Cardiac muscle cell (in vitro differentiated cells and primary cell): ENCODE data around the gene MYL4. TPM values are rescaled to one million over a fixed set of nuclear protein-coding genes. Genes with fewer than 3 reads are reported as not detected.
A peak's percentile ranks its signal among the peaks of the same experiment; 100 is the strongest.

Experiments
- DNase-seq, 2 donors: peaks; one replicate each; pipeline versions ENCODE4 v3.0.0 to v3.0.0-alpha.2; 2010 to 2017; ENCODE audit warnings: low read depth in 1 of 2, low spot score in 1 of 2
- H3K27ac ChIP-seq: fragments of 200-600 bp; sonication (generic); 2 replicates; pipeline ENCODE4 v1.5.1; 2016
- H3K27me3 ChIP-seq: fragments of 200-600 bp; sonication (generic); 2 replicates; pipeline ENCODE4 v1.6.0; 2016; ENCODE audit warnings: control low read depth
- H3K36me3 ChIP-seq: fragments of 200-600 bp; sonication (generic); 2 replicates; pipeline ENCODE4 v1.5.1; 2016; ENCODE audit warnings: control low read depth
- H3K4me1 ChIP-seq: fragments of 200-600 bp; sonication (generic); 2 replicates; pipeline ENCODE4 v1.8.1; 2017; ENCODE audit warnings: low read depth, mild to moderate bottlenecking, mixed run types
- H3K4me3 ChIP-seq: fragments of 200-600 bp; sonication (generic); 2 replicates; pipeline ENCODE4 v1.5.1; 2016; ENCODE audit warnings: mild to moderate bottlenecking
- H3K9me3 ChIP-seq: fragments of 200-600 bp; sonication (generic); 2 replicates; pipeline ENCODE4 v1.5.1; 2017; ENCODE audit warnings: low read depth, mild to moderate bottlenecking, control low read depth
- polyA plus RNA-seq: library from polyadenylated mRNA; unstranded; fragments of >200 nt; fragmentation: Nextera tagmentation; extraction: Ambion mirVana; gene quantifications from 2 replicates; pipeline ENCODE4 v1.2.1, GENCODE V29; 2016
- total RNA-seq: library from RNA; depleted of rRNA; stranded (reverse); fragments of >200 nt; gene quantifications from 2 replicates; pipeline ENCODE4 v1.2.3, GENCODE V29; 2016
- TF ChIP-seq, protein P1 (sequence below): IDR thresholded peaks from 2 replicates; pipeline ENCODE4 v1.5.1; 2012; ENCODE audit warnings: low read depth, mild to moderate bottlenecking, low read length

MYL4 gene
- total and polyA plus RNA-seq, 2 experiments from 2014 or later: 2,925 to 5,148 TPM

GRCh38 chr17:47239967-47240651, 31.0 kb downstream of the MYL4 start:
- Histone ChIP-seq H3K27me3 (no peaks in the 10 kb centered on the region), H3K4me3 (no peak overlapping the region), H3K36me3 (peaks cover 31% of the 10 kb centered on the region), H3K27ac (peak overlapping the region; percentile 75), H3K9me3 (no peaks in the 10 kb centered on the region), H3K4me1 (peaks cover 14% of the 10 kb centered on the region)
- peak; percentile 70 to 98 for DNase-seq
- TF ChIP-seq, protein P1, sequence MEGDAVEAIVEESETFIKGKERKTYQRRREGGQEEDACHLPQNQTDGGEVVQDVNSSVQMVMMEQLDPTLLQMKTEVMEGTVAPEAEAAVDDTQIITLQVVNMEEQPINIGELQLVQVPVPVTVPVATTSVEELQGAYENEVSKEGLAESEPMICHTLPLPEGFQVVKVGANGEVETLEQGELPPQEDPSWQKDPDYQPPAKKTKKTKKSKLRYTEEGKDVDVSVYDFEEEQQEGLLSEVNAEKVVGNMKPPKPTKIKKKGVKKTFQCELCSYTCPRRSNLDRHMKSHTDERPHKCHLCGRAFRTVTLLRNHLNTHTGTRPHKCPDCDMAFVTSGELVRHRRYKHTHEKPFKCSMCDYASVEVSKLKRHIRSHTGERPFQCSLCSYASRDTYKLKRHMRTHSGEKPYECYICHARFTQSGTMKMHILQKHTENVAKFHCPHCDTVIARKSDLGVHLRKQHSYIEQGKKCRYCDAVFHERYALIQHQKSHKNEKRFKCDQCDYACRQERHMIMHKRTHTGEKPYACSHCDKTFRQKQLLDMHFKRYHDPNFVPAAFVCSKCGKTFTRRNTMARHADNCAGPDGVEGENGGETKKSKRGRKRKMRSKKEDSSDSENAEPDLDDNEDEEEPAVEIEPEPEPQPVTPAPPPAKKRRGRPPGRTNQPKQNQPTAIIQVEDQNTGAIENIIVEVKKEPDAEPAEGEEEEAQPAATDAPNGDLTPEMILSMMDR: no peak

DNA sequence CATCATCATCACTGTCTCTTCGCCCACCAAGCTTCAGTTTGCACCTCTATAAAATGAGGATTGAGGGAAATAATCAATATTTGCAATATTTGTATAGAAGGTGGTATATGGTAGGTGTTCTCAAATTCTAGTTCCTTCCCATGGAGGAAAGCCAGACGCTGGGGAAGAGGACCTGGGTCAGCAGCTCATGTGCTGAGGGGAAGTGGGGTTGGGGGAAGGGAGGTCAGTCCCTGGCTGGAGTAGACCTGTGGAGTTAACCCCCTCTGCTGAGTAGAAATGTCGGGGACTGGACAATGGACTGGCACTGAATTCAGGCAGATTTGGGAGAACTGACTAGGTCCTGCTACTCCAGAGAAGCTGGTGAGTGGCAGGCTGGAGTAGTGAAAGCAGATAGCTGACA, 31.7 kb downstream of the MYL4 start:
- H3K9me3 ChIP-seq: no peaks in the 10 kb centered on the region
- peaks cover 28% of the 10 kb centered on the region for H3K36me3 ChIP-seq
- TF ChIP-seq, protein P1: no peak
- H3K4me1 ChIP-seq: peaks cover 14% of the 10 kb centered on the region
- no peak overlapping the region for H3K4me3 ChIP-seq
- H3K27me3 ChIP-seq: no peaks in the 10 kb centered on the region
- no peak for DNase-seq
- peak overlapping the region; percentile 75 for H3K27ac ChIP-seq

DNA sequence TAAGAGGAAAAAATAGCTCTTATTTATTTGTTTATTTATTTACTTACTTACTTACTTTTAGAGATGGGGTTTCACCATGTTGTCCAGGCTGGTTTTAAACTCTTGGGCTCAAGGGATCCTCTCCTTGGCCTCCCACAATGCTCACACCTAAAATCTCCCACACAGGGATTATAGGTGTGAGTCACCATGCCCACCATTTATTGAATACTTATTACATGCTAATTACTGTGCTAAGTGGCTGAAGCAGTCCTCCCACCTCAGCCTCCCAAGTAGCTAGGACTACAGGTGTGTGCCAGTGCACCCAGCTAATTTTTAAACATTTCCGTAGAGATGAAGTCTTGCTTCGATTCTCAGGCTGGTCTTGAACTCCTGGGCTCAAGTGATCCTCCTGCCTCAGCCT, 33.5 kb downstream of the MYL4 start:
- no peak overlapping the region for H3K4me3 ChIP-seq
- H3K36me3 ChIP-seq: peaks cover 30% of the 10 kb centered on the region
- TF ChIP-seq, protein P1: no peak
- no peaks in the 10 kb centered on the region for H3K27me3 ChIP-seq
- H3K4me1 ChIP-seq: peaks cover 14% of the 10 kb centered on the region
- DNase-seq: no peak
- H3K9me3 ChIP-seq: no peaks in the 10 kb centered on the region
- H3K27ac ChIP-seq: no peak overlapping the region

GRCh38 chr17:47243737-47244598, 34.8 kb downstream of the MYL4 start:
- Histone ChIP-seq H3K27ac (no peak overlapping the region), H3K4me3 (no peak overlapping the region), H3K36me3 (peaks cover 30% of the 10 kb centered on the region), H3K27me3 (no peaks in the 10 kb centered on the region), H3K9me3 (no peaks in the 10 kb centered on the region), H3K4me1 (peaks cover 14% of the 10 kb centered on the region)
- DNase-seq: no peak
- TF ChIP-seq, protein P1: no peak

- TF ChIP-seq, protein P1: no peak
Observed at GRCh38 chr17:47244697-47245096, 35.5 kb downstream of the MYL4 start.

More at GRCh38 chr17:47244697-47245096, 35.5 kb downstream of the MYL4 start:
- H3K27me3 ChIP-seq: no peaks in the 10 kb centered on the region
- DNase-seq: no peak
- no peaks in the 10 kb centered on the region for H3K9me3 ChIP-seq
- no peak overlapping the region for H3K4me3 ChIP-seq
- peaks cover 6% of the 10 kb centered on the region for H3K4me1 ChIP-seq
- peaks cover 31% of the 10 kb centered on the region for H3K36me3 ChIP-seq
- H3K27ac ChIP-seq: no peak overlapping the region
